Chondrocyte (in vitro differentiated cells): ENCODE results near the gene PFDN1. TPM values are rescaled to one million over a fixed set of nuclear protein-coding genes. Genes with fewer than 3 reads are reported as not detected.

Experiments
- DNase-seq: peaks from one replicate; pipeline ENCODE4 v3.0.0; 2021; ENCODE audit warnings: mixed read lengths, low spot score
- H3K27ac Mint-ChIP-seq: one replicate; pipeline ENCODE4 v1.8.0; 2021; ENCODE audit warnings: mild to moderate bottlenecking, moderate library complexity, mixed read lengths; ENCODE audit not compliant: unreplicated experiment
- H3K27me3 Mint-ChIP-seq: 2 replicates; pipeline ENCODE4 v1.8.0; 2021; ENCODE audit warnings: low read depth, mixed read lengths
- H3K36me3 Mint-ChIP-seq: 2 replicates; pipeline ENCODE4 v1.8.0; 2021; ENCODE audit warnings: low read depth, mixed read lengths
- H3K4me1 Mint-ChIP-seq: 2 replicates; pipeline ENCODE4 v1.8.0; 2021; ENCODE audit warnings: low read depth, mild to moderate bottlenecking, mixed read lengths
- H3K4me3 Mint-ChIP-seq: one replicate; pipeline ENCODE4 v1.8.0; 2021; ENCODE audit warnings: mild to moderate bottlenecking, moderate library complexity, mixed read lengths; ENCODE audit not compliant: unreplicated experiment
- H3K9me3 Mint-ChIP-seq: 2 replicates; pipeline ENCODE4 v1.8.0; 2021; ENCODE audit warnings: low read depth, mixed read lengths
- total RNA-seq: library from RNA; stranded (reverse); gene quantifications from 3 replicates; pipeline ENCODE4 v1.2.1, GENCODE V29; 2021
- TF ChIP-seq, protein P1 (sequence below): fragments of 200-600 bp; sonication (generic); IDR thresholded peaks from 2 replicates; pipeline ENCODE4 v1.5.0; 2021; ENCODE audit warnings: antibody characterized with exemption, mild to moderate bottlenecking, moderate library complexity

Gene PFDN1
- total RNA-seq, 1 donor from 2014 or later: 44.5 TPM

DNA sequence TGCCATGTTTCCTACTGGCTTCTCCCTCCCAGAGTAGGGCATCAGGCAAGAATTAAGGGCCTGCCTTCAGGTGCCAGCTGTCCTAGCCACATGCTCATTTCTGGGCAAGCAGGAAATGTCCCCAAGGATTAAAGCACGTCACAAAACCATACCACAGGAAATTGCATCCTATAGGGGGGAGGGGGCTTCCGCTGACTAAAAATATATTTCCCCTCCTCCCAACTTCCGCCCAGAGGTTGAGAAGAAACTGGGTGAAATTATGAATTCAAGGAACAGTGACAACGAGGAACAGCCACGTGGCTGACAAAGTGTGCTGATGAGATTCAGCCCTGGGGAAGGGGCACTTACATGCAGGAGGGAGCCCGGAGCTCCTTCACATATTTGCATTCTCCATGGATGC, 39.4 kb upstream of the PFDN1 start:
- Mint-ChIP-seq H3K27ac (no peak overlapping the region), H3K4me1 (peaks cover 30% of the 10 kb centered on the region), H3K36me3 (no peaks in the 10 kb centered on the region), H3K27me3 (no peaks in the 10 kb centered on the region), H3K4me3 (no peak overlapping the region), H3K9me3 (no peaks in the 10 kb centered on the region)
- TF ChIP-seq, protein P1, sequence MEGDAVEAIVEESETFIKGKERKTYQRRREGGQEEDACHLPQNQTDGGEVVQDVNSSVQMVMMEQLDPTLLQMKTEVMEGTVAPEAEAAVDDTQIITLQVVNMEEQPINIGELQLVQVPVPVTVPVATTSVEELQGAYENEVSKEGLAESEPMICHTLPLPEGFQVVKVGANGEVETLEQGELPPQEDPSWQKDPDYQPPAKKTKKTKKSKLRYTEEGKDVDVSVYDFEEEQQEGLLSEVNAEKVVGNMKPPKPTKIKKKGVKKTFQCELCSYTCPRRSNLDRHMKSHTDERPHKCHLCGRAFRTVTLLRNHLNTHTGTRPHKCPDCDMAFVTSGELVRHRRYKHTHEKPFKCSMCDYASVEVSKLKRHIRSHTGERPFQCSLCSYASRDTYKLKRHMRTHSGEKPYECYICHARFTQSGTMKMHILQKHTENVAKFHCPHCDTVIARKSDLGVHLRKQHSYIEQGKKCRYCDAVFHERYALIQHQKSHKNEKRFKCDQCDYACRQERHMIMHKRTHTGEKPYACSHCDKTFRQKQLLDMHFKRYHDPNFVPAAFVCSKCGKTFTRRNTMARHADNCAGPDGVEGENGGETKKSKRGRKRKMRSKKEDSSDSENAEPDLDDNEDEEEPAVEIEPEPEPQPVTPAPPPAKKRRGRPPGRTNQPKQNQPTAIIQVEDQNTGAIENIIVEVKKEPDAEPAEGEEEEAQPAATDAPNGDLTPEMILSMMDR: no peak
- no peak for DNase-seq

DNA sequence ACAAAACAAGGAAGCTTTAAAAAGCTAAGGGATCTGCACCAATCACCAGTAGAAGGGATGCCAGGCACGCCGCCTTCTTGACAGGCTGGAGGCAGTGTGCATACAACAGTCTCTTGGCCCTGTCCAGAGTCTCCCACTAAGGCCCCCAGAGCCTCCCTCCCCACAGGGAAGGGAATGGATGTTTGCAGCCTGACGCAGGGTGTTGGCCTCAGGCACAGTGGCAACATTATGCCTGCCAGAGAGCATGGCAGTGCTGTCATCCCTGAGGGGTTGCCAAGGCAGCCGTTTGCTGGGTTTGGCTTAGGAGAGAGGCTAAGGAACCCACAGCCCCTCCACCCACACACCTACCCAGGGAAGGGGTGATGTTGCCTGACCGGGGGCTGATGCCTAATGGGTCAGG, 38.7 kb upstream of the PFDN1 start:
- Mint-ChIP-seq H3K9me3 (no peaks in the 10 kb centered on the region), H3K27me3 (no peaks in the 10 kb centered on the region), H3K4me1 (peaks cover 27% of the 10 kb centered on the region), H3K4me3 (no peak overlapping the region), H3K27ac (no peak overlapping the region), H3K36me3 (no peaks in the 10 kb centered on the region)
- no peak for DNase-seq
- TF ChIP-seq, protein P1: no peak

DNA sequence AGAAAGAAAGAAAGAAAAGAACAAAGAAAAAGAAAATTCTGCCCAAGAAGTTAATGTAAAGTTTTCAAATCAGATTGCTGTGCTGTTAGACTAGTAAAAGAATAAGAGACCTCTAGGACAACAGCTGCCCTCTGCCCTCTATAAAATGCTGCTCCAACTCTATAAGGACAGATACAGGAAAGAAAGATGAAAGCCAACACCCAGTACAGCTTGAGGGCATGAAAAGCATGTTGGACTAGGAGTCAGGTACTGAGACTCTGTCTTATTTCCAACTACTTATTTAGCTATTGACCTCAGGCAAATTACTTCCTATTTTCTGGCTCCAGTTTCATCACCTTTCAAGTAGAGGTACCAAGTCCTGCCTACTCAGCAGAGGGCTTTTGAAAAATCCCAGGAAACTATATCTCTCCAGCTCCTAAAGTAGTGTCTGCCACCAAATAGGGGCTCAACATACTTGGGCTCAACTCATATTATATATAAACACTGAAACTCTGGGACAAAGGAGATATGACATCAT, 37.8 kb upstream of the PFDN1 start:
- H3K4me3 Mint-ChIP-seq: no peak overlapping the region
- no peaks in the 10 kb centered on the region for H3K36me3 Mint-ChIP-seq
- no peaks in the 10 kb centered on the region for H3K27me3 Mint-ChIP-seq
- H3K4me1 Mint-ChIP-seq: peaks cover 32% of the 10 kb centered on the region
- TF ChIP-seq, protein P1: no peak
- H3K9me3 Mint-ChIP-seq: no peaks in the 10 kb centered on the region
- no peak overlapping the region for H3K27ac Mint-ChIP-seq
- no peak for DNase-seq

DNA sequence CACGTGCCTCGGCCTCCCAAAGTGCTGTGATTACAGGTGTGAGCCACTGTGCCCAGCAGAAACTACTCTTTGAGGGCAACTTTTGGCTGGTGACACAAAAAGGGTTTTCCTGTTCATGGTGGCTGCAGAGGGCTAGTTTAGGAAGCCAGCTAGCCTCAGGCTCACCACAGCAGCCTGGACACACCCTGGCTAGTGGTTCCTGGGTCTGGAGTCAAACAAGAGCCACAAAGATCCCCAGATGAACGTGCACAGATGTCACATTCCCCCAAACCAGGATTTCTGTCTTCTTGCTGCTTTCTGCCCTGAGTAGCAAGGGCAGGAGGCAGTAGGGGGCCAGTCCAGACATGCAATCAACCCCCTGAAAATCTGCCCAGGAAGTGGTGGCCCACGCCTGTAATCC, 36.7 kb upstream of the PFDN1 start:
- Mint-ChIP-seq H3K4me3 (no peak overlapping the region), H3K27me3 (no peaks in the 10 kb centered on the region), H3K9me3 (no peaks in the 10 kb centered on the region), H3K27ac (no peak overlapping the region), H3K4me1 (peaks cover 25% of the 10 kb centered on the region), H3K36me3 (peaks cover 2% of the 10 kb centered on the region)
- TF ChIP-seq, protein P1: no peak
- no peak for DNase-seq

DNA sequence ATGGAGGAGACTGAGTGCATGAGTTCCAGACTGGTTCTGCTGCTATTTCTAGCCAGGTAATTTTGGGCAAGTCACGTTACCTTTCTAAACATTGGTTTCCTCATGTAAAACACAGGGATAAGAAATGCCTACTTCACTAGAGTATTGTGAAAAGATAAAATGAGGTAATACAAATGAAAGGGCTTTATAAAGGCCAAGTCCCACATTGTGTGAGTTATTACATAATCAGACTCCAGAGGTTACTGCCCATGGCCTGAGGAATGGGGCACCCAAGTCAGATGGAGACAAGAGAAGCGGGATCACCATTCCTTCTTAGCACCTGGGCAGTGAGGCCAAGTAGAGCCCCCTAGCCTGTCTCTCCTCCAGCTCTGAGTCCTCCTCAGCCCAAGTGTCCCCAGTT, 36.0 kb upstream of the PFDN1 start:
- peaks cover 6% of the 10 kb centered on the region for H3K36me3 Mint-ChIP-seq
- TF ChIP-seq, protein P1: no peak
- H3K27me3 Mint-ChIP-seq: no peaks in the 10 kb centered on the region
- H3K4me3 Mint-ChIP-seq: no peak overlapping the region
- peaks cover 23% of the 10 kb centered on the region for H3K4me1 Mint-ChIP-seq
- no peak overlapping the region for H3K27ac Mint-ChIP-seq
- no peaks in the 10 kb centered on the region for H3K9me3 Mint-ChIP-seq
- no peak for DNase-seq
